Measurements from ENCODE around the gene DDX3X.

- TF ChIP-seq EZH2 (IDR thresholded peaks at IDR 0.05; ENCODE audit: low read length, missing control alignments) (no peak), CTCF (conservative IDR thresholded peaks at IDR 0.05 in 1 of 2, IDR thresholded peaks at IDR 0.05 in 1 of 2; ENCODE audit: low read depth in 1 of 2, low read length in 2 of 2) (no peak)
Observed at GRCh38 chrX:41369152-41369551, 35.2 kb downstream of the DDX3X start.

Data from fibroblast of lung (primary cell).